ENCODE measurements around the gene PDIA4.

DNA sequence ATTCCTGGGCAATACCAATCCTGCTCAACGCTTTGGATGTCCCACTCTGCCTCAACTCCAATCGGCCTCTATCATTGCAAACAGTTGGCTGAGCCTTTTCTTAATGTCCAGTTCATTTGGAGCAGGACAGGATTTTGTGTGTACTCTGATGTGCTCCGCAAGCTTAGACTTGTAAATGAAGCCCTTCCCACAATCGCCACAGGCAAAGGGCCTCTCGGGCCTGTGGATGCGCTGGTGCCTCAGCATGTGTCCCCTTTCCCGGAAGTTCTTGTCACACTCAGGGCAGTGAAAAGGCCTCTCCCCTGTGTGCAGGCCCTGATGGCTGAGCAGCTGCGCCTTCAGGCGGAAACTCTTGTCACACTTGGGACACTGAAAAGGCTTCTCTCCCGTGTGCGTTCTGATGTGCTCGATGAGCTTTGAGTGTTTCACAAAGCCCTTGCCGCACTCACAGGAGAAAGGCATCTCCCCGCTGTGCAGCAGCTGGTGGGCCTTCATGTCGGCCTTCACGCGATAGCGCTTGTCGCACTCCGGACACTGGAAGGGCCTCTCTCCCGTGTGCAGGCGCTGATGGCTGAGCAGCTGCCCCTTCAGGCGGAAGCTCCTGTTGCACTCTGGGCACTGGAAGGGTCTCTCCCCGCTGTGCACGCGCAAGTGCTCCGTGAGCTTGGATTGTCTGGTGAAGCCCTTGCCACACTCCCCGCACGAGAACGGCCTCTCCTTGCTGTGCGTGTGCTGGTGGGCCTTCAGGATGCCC lies 42.2 kb upstream of the PDIA4 start:
- TF ChIP-seq, protein P1, sequence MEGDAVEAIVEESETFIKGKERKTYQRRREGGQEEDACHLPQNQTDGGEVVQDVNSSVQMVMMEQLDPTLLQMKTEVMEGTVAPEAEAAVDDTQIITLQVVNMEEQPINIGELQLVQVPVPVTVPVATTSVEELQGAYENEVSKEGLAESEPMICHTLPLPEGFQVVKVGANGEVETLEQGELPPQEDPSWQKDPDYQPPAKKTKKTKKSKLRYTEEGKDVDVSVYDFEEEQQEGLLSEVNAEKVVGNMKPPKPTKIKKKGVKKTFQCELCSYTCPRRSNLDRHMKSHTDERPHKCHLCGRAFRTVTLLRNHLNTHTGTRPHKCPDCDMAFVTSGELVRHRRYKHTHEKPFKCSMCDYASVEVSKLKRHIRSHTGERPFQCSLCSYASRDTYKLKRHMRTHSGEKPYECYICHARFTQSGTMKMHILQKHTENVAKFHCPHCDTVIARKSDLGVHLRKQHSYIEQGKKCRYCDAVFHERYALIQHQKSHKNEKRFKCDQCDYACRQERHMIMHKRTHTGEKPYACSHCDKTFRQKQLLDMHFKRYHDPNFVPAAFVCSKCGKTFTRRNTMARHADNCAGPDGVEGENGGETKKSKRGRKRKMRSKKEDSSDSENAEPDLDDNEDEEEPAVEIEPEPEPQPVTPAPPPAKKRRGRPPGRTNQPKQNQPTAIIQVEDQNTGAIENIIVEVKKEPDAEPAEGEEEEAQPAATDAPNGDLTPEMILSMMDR (IDR thresholded peaks at IDR 0.05), result no peak
- no peak for TF ChIP-seq POLR2A (IDR thresholded peaks at IDR 0.05)
